ENCODE data around the gene GATD1.

DNA sequence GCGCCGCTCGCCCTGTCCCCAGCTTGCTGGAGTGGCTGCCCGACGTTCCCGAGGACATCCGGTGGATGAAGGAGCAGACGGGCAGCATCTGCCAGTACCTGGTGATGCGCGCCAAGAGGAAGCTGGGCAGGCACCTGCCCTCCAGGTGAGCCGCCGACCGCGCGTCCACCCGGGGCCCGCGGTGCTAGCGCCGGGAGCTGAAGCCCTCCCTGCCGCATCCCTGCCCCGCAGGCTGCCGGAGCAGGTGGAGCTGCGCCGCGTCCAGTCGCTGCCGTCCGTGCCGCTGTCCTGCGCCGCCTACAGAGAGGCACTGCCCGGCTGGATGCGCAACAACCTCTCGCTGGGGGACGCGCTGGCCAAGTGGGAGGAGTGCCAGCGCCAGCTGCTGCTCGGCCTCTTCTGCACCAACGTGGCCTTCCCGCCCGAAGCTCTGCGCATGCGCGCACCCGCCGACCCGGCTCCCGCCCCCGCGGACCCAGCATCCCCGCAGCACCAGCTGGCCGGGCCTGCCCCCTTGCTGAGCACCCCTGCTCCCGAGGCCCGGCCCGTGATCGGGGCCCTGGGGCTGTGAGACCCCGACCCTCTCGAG is 47.1 kb upstream of the GATD1 start:
- TF ChIP-seq POLR2A (IDR thresholded peaks at IDR 0.05), result no peak
- TF ChIP-seq, protein P1, sequence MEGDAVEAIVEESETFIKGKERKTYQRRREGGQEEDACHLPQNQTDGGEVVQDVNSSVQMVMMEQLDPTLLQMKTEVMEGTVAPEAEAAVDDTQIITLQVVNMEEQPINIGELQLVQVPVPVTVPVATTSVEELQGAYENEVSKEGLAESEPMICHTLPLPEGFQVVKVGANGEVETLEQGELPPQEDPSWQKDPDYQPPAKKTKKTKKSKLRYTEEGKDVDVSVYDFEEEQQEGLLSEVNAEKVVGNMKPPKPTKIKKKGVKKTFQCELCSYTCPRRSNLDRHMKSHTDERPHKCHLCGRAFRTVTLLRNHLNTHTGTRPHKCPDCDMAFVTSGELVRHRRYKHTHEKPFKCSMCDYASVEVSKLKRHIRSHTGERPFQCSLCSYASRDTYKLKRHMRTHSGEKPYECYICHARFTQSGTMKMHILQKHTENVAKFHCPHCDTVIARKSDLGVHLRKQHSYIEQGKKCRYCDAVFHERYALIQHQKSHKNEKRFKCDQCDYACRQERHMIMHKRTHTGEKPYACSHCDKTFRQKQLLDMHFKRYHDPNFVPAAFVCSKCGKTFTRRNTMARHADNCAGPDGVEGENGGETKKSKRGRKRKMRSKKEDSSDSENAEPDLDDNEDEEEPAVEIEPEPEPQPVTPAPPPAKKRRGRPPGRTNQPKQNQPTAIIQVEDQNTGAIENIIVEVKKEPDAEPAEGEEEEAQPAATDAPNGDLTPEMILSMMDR (IDR thresholded peaks at IDR 0.05), result no peak
